IMR-90 (cell line): ENCODE results near the gene MRPL21. TPM values are rescaled to one million over a fixed set of nuclear protein-coding genes. Genes with fewer than 3 reads are reported as not detected.

Source experiments
- ATAC-seq: fragments of 200-7000 bp; cut with Tn5 transposase; 2 replicates; pipeline ENCODE4 v1.9.1; 2020; ENCODE audit warnings: low read depth, mild to moderate bottlenecking, moderate library complexity
- BruUV-seq: library from RNA; stranded (reverse); fragments of 400-500 nt; replicated peaks from 2 replicates; lab custom pipeline; 2021; lab: Mats Ljungman, UMichigan
- CTCF ChIA-PET: fragments of 300-600 bp; formaldehyde crosslinking; extraction: SDS; loops from one replicate; lab custom pipeline; 2021; ENCODE audit warnings: antibody characterized with exemption; lab: Yijun Ruan, JAX
- POLR2A ChIA-PET: fragments of 300-600 bp; sonication (Branson Sonifier 250); formaldehyde crosslinking; loops from one replicate; lab custom pipeline; 2022; ENCODE audit warnings: antibody characterized with exemption; ENCODE audit not compliant: unreplicated experiment; lab: Charles Lee
- DNase-seq: peaks from one replicate; pipeline ENCODE4 v3.0.0; 2013
- H2AFZ ChIP-seq: replicated peaks from 2 replicates; pipeline ENCODE3; 2013; ENCODE audit warnings: low read length, mild to moderate bottlenecking; ENCODE audit not compliant: poor library complexity
- H2AK5ac ChIP-seq: 2 replicates; pipeline ENCODE4 v1.6.1; 2013; ENCODE audit warnings: low read depth, low read length, inconsistent platforms
- H2AK9ac ChIP-seq: replicated peaks from 2 replicates; pipeline ENCODE3; 2013; ENCODE audit warnings: mild to moderate bottlenecking, low read depth, low read length, moderate library complexity; ENCODE audit not compliant: poor library complexity
- H2BK120ac ChIP-seq: 2 replicates; pipeline ENCODE4 v1.6.1; 2013; ENCODE audit warnings: low read depth, low read length, inconsistent platforms
- H2BK15ac ChIP-seq: 3 replicates; pipeline ENCODE4 v1.6.1; 2013; ENCODE audit warnings: low read depth, low read length, inconsistent platforms
- H2BK20ac ChIP-seq: 2 replicates; pipeline ENCODE4 v1.6.1; 2013; ENCODE audit warnings: low read depth, mild to moderate bottlenecking, inconsistent platforms, low read length, moderate library complexity
- H2BK5ac ChIP-seq: 2 replicates; pipeline ENCODE4 v1.6.1; 2013; ENCODE audit warnings: mild to moderate bottlenecking, low read depth, low read length, inconsistent platforms; ENCODE audit not compliant: poor library complexity, severe bottlenecking
- H3K14ac ChIP-seq: replicated peaks from 2 replicates; pipeline ENCODE4 v1.6.1; 2013; ENCODE audit warnings: low read depth, low read length, inconsistent platforms
- H3K18ac ChIP-seq: 2 replicates; pipeline ENCODE4 v1.6.1; 2013; ENCODE audit warnings: low read depth, low read length, control low read depth
- H3K23ac ChIP-seq: 2 replicates; pipeline ENCODE4 v1.6.1; 2013; ENCODE audit warnings: low read depth, low read length, inconsistent platforms
- H3K27ac ChIP-seq: 2 replicates; pipeline ENCODE4 v1.5.1; 2013; ENCODE audit warnings: mild to moderate bottlenecking, control low read depth, low read length; ENCODE audit not compliant: insufficient read depth
- H3K27me3 ChIP-seq: 2 replicates; pipeline ENCODE4 v1.6.1; 2013; ENCODE audit warnings: low read length; ENCODE audit not compliant: control insufficient read depth, insufficient read depth
- H3K36me3 ChIP-seq: 2 replicates; pipeline ENCODE4 v1.6.1; 2013; ENCODE audit warnings: low read length, mixed read lengths; ENCODE audit not compliant: control insufficient read depth, insufficient read depth
- H3K4ac ChIP-seq: 2 replicates; pipeline ENCODE4 v1.6.1; 2013; ENCODE audit warnings: low read depth, low read length, inconsistent platforms
- H3K4me1 ChIP-seq: 2 replicates; pipeline ENCODE4 v1.6.1; 2013; ENCODE audit warnings: low read length, mixed read lengths; ENCODE audit not compliant: control insufficient read depth, insufficient read depth
- H3K4me2 ChIP-seq: 2 replicates; pipeline ENCODE4 v1.6.1; 2013; ENCODE audit warnings: low read depth, mild to moderate bottlenecking, control low read depth, low read length, moderate library complexity
- H3K4me3 ChIP-seq: 2 replicates; pipeline ENCODE4 v1.5.1; 2013; ENCODE audit warnings: low read depth, mild to moderate bottlenecking, control low read depth, low read length, moderate library complexity; ENCODE audit not compliant: insufficient read depth
- H3K56ac ChIP-seq: 2 replicates; pipeline ENCODE4 v1.6.1; 2013; ENCODE audit warnings: low read length, inconsistent platforms; ENCODE audit not compliant: insufficient read depth; ENCODE audit errors: extremely low read depth
- H3K79me1 ChIP-seq, 2 experiments: 2 replicates each; pipeline ENCODE4 v1.6.1; 2013; ENCODE audit warnings: low read length in 2 of 2, inconsistent platforms in 1 of 2, low read depth in 1 of 2
- H3K9ac ChIP-seq: 2 replicates; pipeline ENCODE4 v1.6.1; 2013; ENCODE audit warnings: low read depth, low read length, control low read depth
- H3K9me1 ChIP-seq: 2 replicates; pipeline ENCODE4 v1.6.1; 2013; ENCODE audit warnings: low read length, inconsistent platforms; ENCODE audit not compliant: insufficient read depth
- H3K9me3 ChIP-seq: 2 replicates; pipeline ENCODE4 v1.6.1; 2013; ENCODE audit warnings: low read length; ENCODE audit not compliant: control insufficient read depth, insufficient read depth
- H4K20me1 ChIP-seq: 2 replicates; pipeline ENCODE4 v1.6.1; 2013; ENCODE audit warnings: low read length, inconsistent platforms; ENCODE audit not compliant: insufficient read depth
- H4K5ac ChIP-seq: 2 replicates; pipeline ENCODE4 v1.6.1; 2013; ENCODE audit warnings: mild to moderate bottlenecking, low read depth, low read length, control low read depth
- H4K8ac ChIP-seq, 2 experiments: 2 replicates each; pipeline ENCODE4 v1.6.1; 2013; ENCODE audit warnings: low read depth in 2 of 2, low read length in 2 of 2, control low read depth in 1 of 2, inconsistent platforms in 1 of 2
- H4K91ac ChIP-seq: 2 replicates; pipeline ENCODE4 v1.6.1; 2013; ENCODE audit warnings: low read depth, low read length, inconsistent platforms; ENCODE audit not compliant: insufficient read depth
- SMC3 ChIP-seq: fragments of 150-350 bp; IDR thresholded peaks from 2 replicates; pipeline ENCODE4 v1.6.1; 2016; ENCODE audit warnings: low read depth, mild to moderate bottlenecking, antibody characterized with exemption, low read length, moderate library complexity
- WGBS, 2 experiments: methylation state at CpG; one replicate each; pipeline versions ENCODE4 v1.1.5 to v1.1.7; 2013; ENCODE audit warnings: missing lambda C conversion rate in 2 of 2; ENCODE audit not compliant: insufficient read length in 1 of 2; ENCODE audit errors: extremely low coverage in 2 of 2; 5-methylcytosine and 5-hydroxymethylcytosine counted together
- dilution Hi-C: fragments of 300-500 bp; cut with HindIII; formaldehyde crosslinking; loops from one replicate; pipeline ENCODE4 v1.14.3; 2018; ENCODE audit warnings: low sequenced_read_pairs; ENCODE audit not compliant: unreplicated experiment
- in situ Hi-C: fragments of 300-500 bp; cut with MboI; formaldehyde crosslinking; loops from 3 replicates; pipeline ENCODE4 v1.14.3; 2019; ENCODE audit warnings: low sequenced_read_pairs, inconsistent platforms, mixed read lengths
- intact Hi-C: fragments of 100-400 bp; cut with micrococcal nuclease; formaldehyde crosslinking; loops from 2 replicates; pipeline ENCODE4 v1.10.0; 2022
- polyA plus RNA-seq, 3 experiments: library from polyadenylated mRNA; depleted of rRNA; stranded (reverse); fragments of >200 nt; gene quantifications; 2 replicates each; pipeline ENCODE4 v1.2.3, GENCODE V29; 2012; ENCODE audit warnings: low replicate concordance in 1 of 3
- total RNA-seq: library from RNA; depleted of rRNA; stranded (reverse); fragments of >200 nt; gene quantifications from 2 replicates; pipeline ENCODE4 v1.2.3, GENCODE V29; 2012
- TF ChIP-seq, protein P1 (sequence below): conservative IDR thresholded peaks from 2 replicates; pipeline ENCODE4 v1.5.1; 2012; ENCODE audit warnings: mild to moderate bottlenecking, low read depth, low read length, improper control_type of control experiment

MRPL21 gene
- total and polyA plus RNA-seq, 2 of the 4 experiments (the other 2 are of a cell fraction): 19.2 to 26.3 TPM

DNA sequence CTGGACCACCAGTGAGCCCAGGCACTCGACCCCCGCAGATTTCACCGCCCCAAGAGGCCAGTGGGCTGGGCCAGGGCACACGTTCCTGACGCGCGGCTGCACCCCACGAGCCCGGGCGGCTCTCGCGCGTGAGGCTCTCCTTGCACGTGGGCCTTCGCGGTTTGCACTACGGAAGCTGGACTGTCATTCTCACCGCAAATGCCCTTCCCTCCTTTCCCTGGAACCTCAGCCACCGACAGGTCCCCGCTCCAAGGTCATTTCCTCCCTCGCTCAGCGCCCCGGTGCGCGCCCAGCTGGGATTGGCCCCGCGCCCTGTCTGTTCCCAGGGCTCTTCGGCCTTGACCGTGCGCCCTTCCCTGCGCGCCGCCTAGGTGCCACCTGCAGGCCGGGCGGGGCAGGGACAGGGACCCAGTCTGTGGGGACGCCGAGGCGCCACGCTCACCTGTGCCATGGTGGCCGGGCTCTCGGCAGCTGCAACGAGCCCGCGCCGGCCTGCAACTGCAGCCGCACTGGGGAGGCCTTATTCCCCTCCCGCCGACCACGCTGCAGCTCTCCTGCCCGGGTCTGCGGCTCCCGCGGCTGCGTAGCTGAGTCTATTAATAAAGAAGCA lies 59.8 kb downstream of the MRPL21 start:
- H2AK5ac ChIP-seq: no peak overlapping the region
- no peak for ATAC-seq

More for the DNA sequence above, 59.8 kb downstream of the MRPL21 start:
- no peaks in the 10 kb centered on the region for H3K9me3 ChIP-seq
- no peak overlapping the region for H2BK120ac ChIP-seq
- H3K4me3 ChIP-seq: no peak overlapping the region
- H4K91ac ChIP-seq: no peak overlapping the region
- H3K9ac ChIP-seq: no peak overlapping the region
- H3K36me3 ChIP-seq: no peaks in the 10 kb centered on the region
- H3K27me3 ChIP-seq: peaks cover 17% of the 10 kb centered on the region
- no peak overlapping the region for H3K23ac ChIP-seq
- in situ Hi-C loops (no loop called here), dilution Hi-C loops (no loop called here), intact Hi-C loops (loop anchor here (5.0 kb wide), 1 partner anchor 168 kb away; the partner anchor contains the start of gene MRGPRF)
- H4K8ac ChIP-seq: peak overlapping the region in 1 of 2 experiments; percentile 4; a peak in 1 of 4 replicates
- H3K56ac ChIP-seq: no peak overlapping the region
- H4K5ac ChIP-seq: no peak overlapping the region
- no peak overlapping the region for H3K4ac ChIP-seq
- no peak overlapping the region for H2BK5ac ChIP-seq
- H3K27ac ChIP-seq: no peak overlapping the region
- H3K79me1 ChIP-seq: peaks cover 7 to 25% of the 10 kb centered on the region in 2 experiments; a peak in 3 of 4 replicates
- no peak overlapping the region for H3K18ac ChIP-seq
- no TSS peak for BruUV-seq
- ChIA-PET POLR2A (no interaction called here), CTCF (interaction anchor here (0.6 kb wide), 1 partner anchor 352 kb away, joined by 3 read pairs; no protein-coding TSS in a partner anchor)
- no peak for DNase-seq
- WGBS, 2 experiments: 24% methylated on average over 22 of the region's 54 CpGs; no CpG with 5 or more reads in 1 of the 2 experiments
- peaks cover 8% of the 10 kb centered on the region for H4K20me1 ChIP-seq
- H3K14ac ChIP-seq: no peak overlapping the region
- no peaks in the 10 kb centered on the region for H3K9me1 ChIP-seq
- H2AFZ ChIP-seq: peak overlapping the region; percentile 90
- H2BK15ac ChIP-seq: no peak overlapping the region
- H3K4me2 ChIP-seq: peak overlapping the region; percentile 8; the same call in 1 of the 2 replicates
- no peak for TF ChIP-seq SMC3
- TF ChIP-seq, protein P1, sequence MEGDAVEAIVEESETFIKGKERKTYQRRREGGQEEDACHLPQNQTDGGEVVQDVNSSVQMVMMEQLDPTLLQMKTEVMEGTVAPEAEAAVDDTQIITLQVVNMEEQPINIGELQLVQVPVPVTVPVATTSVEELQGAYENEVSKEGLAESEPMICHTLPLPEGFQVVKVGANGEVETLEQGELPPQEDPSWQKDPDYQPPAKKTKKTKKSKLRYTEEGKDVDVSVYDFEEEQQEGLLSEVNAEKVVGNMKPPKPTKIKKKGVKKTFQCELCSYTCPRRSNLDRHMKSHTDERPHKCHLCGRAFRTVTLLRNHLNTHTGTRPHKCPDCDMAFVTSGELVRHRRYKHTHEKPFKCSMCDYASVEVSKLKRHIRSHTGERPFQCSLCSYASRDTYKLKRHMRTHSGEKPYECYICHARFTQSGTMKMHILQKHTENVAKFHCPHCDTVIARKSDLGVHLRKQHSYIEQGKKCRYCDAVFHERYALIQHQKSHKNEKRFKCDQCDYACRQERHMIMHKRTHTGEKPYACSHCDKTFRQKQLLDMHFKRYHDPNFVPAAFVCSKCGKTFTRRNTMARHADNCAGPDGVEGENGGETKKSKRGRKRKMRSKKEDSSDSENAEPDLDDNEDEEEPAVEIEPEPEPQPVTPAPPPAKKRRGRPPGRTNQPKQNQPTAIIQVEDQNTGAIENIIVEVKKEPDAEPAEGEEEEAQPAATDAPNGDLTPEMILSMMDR: 0 out of 2 replicates have a peak, but pooled peaks have one; percentile 5
- H3K4me1 ChIP-seq: peaks cover 11% of the 10 kb centered on the region
- no peak overlapping the region for H2BK20ac ChIP-seq
- H2AK9ac ChIP-seq: no peak overlapping the region
